Measurements from ENCODE around the gene ITPKA. TPM values are rescaled to one million over a fixed set of nuclear protein-coding genes. Genes with fewer than 3 reads are reported as not detected.

The ITPKA gene
- total RNA-seq, 1 donor from 2014 or later = not detected

DNA sequence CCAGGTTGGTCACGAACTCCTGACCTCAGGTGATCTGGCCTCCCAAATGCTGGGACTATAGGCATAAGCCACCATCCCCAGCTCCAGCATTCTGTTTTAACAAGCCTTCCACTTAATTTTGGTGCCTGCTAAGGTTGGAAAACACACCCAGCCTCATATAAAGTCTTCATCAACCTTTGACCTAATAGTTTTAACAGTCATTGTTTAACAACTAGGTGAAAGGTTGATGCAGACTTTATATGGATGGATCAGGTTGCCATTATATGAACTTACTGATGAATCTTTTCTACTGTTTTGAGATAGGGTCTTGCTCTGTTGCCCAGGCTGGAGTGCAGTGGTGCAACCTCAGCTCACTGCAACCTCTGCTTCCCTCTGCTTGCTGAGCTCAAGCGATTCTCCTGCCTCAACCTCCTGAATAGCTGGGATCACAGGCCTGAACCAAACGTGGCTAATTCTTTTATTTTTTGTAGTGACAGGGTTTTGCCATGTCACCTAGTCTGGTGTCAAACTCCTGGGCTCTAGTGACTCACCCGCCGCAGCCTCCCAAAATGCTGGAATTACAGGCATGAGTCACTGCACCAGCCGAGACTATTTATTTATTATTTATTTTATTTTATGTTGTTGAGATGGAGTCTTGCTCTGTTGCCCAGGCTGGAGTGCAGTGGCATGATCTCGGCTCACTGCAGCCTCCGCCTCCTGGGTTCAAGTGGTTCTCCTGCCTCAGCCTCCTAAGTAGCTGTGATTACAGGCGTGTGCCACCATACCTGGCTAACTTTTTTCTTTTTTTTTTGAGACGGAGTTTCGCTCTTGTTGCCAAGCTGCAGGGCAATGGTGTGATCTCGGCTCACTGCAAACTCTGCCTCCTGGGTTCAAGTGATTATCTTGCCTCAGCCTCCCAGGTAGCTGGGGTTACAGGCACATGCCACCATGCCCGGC, 53.4 kb downstream of the ITPKA start:
- Mint-ChIP-seq H3K9me3 (ENCODE audit: unreplicated experiment) (no peaks in the 10 kb centered on the region), H3K27me3 (ENCODE audit: unreplicated experiment) (no peaks in the 10 kb centered on the region), H3K4me1 (ENCODE audit: unreplicated experiment) (peaks cover 7% of the 10 kb centered on the region), H3K4me3 (ENCODE audit: unreplicated experiment) (no peak overlapping the region), H3K36me3 (ENCODE audit: unreplicated experiment) (no peaks in the 10 kb centered on the region), H3K27ac (ENCODE audit: unreplicated experiment) (no peak overlapping the region)
- TF ChIP-seq, protein P1, sequence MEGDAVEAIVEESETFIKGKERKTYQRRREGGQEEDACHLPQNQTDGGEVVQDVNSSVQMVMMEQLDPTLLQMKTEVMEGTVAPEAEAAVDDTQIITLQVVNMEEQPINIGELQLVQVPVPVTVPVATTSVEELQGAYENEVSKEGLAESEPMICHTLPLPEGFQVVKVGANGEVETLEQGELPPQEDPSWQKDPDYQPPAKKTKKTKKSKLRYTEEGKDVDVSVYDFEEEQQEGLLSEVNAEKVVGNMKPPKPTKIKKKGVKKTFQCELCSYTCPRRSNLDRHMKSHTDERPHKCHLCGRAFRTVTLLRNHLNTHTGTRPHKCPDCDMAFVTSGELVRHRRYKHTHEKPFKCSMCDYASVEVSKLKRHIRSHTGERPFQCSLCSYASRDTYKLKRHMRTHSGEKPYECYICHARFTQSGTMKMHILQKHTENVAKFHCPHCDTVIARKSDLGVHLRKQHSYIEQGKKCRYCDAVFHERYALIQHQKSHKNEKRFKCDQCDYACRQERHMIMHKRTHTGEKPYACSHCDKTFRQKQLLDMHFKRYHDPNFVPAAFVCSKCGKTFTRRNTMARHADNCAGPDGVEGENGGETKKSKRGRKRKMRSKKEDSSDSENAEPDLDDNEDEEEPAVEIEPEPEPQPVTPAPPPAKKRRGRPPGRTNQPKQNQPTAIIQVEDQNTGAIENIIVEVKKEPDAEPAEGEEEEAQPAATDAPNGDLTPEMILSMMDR (IDR thresholded peaks at IDR 0.05) = no peak
- no peak for DNase-seq (ENCODE audit: extremely low spot score, unreplicated experiment)

DNA sequence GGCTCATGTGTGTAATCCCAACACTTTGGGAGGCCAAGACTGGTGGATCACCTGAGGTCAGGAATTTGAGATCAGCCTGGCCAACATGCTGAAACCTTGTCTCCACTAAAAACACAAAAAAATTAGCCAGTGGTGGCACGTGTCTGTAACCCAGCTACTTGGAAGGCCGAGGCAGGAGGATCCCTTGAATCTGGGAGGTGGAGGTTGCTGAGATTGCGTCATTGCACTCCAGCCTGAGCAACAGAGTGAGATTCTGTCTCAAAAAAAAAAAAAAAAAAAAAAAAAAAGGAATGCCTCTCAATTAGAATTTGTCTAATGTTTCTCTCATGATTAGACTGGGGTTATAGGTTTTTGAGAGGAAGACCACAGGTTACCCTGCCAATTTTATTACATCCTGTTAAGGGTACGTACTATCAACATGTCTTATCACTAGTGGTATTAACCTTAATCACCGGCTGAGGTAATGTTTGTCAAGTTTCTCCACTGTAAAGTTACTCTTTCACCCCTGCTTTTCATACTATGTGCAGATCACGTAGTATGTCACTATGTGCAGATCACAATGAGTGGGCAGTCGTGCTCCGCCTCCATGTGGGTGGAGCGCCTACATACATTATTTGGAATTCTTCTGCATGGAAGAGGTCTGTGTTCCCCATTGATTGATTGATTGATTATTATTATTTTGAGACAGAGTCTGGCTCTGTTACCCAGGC, 56.5 kb downstream of the ITPKA start:
- H3K27me3 Mint-ChIP-seq (ENCODE audit: unreplicated experiment) = peaks cover 4% of the 10 kb centered on the region
- H3K9me3 Mint-ChIP-seq (ENCODE audit: unreplicated experiment) = no peaks in the 10 kb centered on the region
- H3K36me3 Mint-ChIP-seq (ENCODE audit: unreplicated experiment) = no peaks in the 10 kb centered on the region
- no peaks in the 10 kb centered on the region for H3K4me1 Mint-ChIP-seq (ENCODE audit: unreplicated experiment)
- TF ChIP-seq, protein P1 (IDR thresholded peaks at IDR 0.05) = no peak
- no peak for DNase-seq (ENCODE audit: extremely low spot score, unreplicated experiment)
- H3K27ac Mint-ChIP-seq (ENCODE audit: unreplicated experiment) = no peak overlapping the region
- H3K4me3 Mint-ChIP-seq (ENCODE audit: unreplicated experiment) = no peak overlapping the region

Other genes with a start within 250 kb of the ITPKA start
- gene OIP5, start 161.3 kb upstream of the ITPKA start, total RNA-seq = 2.4 and 3.1 TPM in 2 replicates
- 23.3 and 27.4 TPM in 2 replicates for gene NUSAP1, start 161.0 kb upstream of the ITPKA start, total RNA-seq
- gene NDUFAF1, start 91.4 kb upstream of the ITPKA start, total RNA-seq = 17.4 and 20.9 TPM in 2 replicates
- 43.0 and 47.5 TPM in 2 replicates for gene RTF1, start 76.8 kb upstream of the ITPKA start, total RNA-seq
- gene LTK, start 20.0 kb downstream of the ITPKA start, total RNA-seq = 0.50 and 0.91 TPM in 2 replicates
- 36.1 TPM in 2 replicates for gene RPAP1, start 50.4 kb downstream of the ITPKA start, total RNA-seq
- 8.1 and 8.3 TPM in 2 replicates for gene TYRO3, start 65.3 kb downstream of the ITPKA start, total RNA-seq
- gene MGA, start 166.5 kb downstream of the ITPKA start, total RNA-seq = 47.2 and 50.1 TPM in 2 replicates